GM04503 (cell line): ENCODE measurements around the gene LMAN2.
"Not testable (repeated sequence)": the region's sequence is repeated elsewhere in the genome, so short reads cannot be mapped to it uniquely, and the experiment has no call there.

Experiments
- DNase-seq: peaks from one replicate; pipeline ENCODE4 v3.0.0-alpha.2; 2012; ENCODE audit warnings: low read depth

Gene LMAN2

DNA sequence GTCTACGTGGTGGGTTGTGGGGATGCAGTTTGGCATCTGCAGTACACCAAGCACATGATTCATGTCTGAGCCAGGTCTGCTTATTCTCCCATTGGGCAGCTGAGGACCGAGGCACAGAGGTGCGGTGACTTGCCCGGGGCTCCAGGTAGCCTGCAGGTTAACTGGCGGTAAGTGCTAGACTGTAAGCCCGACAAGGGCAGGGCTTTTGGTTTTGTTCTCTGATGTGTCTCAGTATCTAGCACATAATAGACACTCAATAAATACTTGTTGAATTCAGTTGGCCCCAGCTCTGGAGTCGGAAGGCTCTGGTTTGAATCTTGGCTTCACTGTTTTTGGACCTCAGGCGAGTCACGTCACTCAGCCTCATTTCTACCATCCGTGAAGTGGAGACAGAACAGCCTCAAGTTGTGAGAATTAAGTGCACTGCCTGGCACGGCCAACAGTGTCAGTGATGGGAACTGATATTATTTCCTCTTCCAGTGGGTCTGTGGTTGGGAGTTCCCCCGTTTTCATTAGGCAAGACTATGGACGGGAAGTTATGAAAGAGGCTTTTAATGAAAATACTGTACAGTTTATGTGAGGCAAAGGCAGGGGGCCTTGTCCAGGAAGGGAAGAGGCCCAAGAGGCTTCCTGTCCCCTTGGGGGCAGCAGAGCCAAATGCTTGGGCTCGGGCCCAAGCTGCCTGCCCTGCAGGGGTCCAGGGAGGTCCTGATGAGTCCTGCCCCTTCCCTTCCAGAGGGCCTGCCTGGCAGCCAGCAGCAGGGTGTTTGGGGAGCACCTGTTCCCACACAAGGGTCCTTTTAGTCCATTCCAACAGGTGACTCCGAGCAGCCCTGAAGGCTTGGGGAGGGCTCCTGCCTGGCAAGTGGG is 44.6 kb downstream of the LMAN2 start:
- no peak for DNase-seq

GRCh38 chr5:177306103-177306640 is 45.3 kb downstream of the LMAN2 start:
- not testable (repeated sequence) for DNase-seq

DNA sequence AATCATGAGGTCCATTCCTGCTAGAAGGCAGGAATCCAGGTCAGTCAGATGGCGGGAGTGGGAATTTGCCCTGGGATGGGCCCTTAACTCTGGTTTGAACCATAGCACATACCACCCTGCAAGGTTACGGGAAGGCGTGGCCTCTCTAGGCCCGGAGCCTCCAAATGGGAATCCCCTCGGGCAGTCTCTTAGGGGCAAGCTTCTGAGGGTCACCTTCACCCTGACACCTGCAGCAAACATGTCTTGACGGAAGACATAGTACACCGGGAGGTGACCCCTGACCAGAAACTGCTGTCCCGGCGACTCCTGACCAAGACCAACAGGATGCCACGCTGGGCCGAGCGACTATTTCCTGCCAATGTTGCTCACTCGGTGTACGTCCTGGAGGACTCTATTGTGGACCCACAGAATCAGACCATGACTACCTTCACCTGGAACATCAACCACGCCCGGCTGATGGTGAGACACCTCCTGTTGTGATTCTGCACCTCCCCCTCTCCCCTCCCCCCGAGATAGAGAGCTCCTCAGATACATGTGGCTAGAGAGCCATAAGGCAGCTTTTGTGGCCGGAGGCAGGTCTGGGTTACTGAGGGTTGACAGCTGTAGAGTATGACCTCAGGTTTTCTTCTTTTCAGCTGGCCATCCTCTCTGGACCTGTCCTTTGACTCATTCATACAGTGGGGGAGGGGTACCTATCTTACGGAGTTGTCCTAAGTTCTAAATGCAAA is 46.9 kb downstream of the LMAN2 start:
- no peak for DNase-seq

GRCh38 chr5:177303925-177304391 is 47.5 kb downstream of the LMAN2 start:
- no peak for DNase-seq

DNA sequence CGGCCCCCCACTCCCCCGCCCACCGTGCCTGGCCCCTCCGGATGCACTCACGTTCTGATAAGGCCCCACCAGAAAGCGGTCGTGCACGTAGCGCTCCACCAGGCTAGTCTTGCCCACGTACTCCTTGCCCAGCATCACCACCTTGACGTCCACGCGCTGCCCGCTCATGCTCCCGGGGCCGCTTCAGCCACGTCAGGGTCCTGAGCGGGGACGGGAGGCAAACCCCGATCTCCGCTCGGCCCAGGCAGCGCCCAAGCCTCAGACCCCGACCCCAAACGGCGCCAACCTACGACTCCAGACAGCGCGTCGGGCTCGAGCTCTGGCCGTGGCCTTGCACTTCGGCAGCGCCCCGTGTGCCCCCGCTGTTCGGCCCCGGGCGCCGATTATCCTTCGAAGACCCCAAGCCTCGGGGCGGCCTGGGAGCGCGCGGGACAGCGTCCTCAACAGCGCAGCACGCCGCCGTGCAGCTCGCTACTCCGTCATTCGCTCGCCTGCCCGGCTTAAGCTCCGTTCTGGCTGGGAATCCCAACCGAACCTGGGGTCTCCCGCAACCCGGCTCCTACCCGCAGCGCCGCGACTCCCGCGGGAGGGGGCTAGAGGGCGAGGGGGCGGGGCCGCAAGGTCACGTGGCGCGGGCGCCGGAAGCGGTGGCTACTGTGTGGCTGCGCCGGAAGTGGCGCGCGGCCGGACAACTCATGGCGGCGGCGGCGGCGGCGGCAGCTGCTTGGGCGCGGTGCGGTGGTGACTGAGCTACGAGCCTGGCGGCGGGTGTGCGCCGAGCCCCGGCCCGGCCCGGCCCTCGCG is 48.1 kb downstream of the LMAN2 start, which contains the start of the genes PRELID1 and RAB24:
Gene PRELID1, plus strand, starts transcription at position 679 of the 804 bp plus-strand sequence. CDS start 187 bp downstream, outside the sequence.
Gene RAB24, minus strand, starts transcription at position 599 of the 804 bp plus-strand sequence. Its CDS starts 431 bp downstream, at position 168.
- DNase-seq: no peak

DNA sequence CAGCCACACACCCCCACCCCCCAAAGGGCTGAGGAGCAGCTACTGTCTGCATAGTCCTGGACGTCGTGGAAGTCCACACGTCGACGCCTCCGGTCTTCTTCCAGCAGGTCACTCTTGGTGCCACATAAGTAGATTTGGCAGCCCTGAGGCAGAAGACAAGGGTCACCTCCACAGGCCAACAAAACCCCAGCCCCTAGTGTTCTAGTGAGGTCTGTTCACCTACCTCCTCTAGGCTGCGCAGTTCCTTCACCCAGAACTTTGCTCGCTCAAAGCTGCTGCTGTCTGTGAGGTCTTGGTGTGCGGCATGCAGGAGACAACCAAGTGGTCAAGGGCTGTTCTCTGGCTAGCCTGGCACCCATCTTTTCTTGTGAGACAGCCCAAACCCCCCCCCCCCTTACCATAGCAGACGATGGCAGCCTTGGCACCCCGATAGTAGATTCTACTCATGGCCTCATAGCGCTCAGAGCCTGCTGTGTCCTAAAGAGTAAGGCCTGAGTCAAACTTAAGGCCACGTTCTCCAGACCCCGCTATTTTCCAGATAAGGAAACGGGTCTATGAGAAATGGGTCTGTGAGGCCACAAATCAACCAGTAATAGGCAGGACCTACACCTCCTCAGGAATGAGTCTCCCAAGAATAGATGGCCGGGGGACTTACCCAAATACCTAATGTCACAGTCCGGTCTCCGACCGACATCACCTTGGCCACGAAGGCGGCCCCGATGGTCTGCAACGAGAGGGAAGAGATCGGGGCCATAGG is 48.9 kb downstream of the LMAN2 start:
- DNase-seq: no peak

DNA sequence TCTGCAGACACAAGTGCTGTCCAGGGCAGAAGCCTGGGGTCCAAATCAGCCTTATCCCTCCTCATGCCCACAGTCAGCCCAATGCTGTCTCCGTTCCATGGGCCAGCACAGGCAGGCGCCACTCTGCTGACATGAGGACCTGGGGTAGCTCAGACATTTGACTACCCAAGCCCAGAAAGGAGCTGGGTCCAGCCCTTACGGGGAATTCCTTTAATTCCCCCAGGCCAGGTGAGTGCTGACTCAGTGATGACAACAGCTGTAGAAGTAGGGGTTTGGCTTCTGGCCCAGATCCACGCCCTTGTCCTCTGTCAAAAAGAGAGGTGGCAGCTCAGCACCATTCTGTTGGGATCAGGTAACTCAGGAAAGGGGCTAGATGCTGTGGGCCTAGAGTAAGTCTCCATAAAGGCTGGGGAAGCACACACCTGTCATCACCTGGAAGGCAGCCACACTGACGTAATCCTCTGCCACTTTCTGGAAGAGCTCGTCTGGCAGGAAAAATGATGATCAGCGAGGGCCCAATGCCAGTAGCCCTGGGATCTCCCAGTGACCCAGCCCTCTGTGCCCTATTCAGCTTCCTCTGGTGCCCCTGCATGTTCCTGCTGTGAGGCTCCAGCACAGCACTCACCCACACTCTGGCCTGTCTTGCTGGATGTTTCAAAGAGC is 49.8 kb downstream of the LMAN2 start:
- DNase-seq: no peak

DNA sequence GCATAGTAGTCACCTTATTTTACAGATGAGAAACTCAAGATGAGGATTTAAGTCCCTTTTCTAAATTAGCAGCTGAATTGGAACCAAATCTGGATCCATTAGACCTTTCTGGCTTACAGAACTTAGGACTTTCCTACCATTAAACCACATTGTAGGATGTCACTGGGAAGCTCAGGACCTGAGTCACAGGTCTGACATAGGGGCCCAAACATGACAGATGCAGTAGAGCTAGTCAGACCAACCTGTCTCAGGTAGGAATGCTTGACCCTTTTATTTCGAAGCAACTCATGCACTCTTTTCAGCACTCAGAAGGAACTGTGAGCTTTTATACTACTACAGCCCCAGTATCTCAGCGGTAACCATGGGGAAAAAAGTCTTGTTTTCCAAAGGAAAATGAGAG is 50.5 kb downstream of the LMAN2 start:
- no peak for DNase-seq

GRCh38 chr5:177300236-177300880 is 51.1 kb downstream of the LMAN2 start:
- DNase-seq: no peak

DNA sequence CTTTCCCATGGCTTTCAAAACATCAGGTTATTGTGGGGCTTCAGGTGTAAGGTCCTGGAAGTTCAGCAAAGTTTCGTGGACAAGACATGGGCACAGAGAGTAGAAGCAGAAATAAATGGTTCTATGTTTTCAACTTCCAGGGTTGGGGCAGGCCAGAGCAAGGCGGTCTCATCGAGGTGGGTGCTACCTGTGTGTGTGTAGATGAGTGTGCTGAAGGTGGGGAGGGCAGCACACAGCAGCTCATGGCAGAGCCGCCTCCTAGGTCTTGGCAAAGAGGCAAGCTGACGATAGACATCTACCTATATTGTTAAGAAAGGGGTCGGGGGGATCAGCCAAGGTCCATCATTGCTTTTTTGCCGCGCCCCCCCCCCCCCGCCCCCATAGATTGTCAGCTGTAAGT is 51.8 kb downstream of the LMAN2 start:
- DNase-seq: no peak

- DNase-seq: no peak
Observed at GRCh38 chr5:177297922-177298321, 53.5 kb downstream of the LMAN2 start.

- DNase-seq: no peak
Observed at GRCh38 chr5:177296581-177296980, 54.9 kb downstream of the LMAN2 start.

DNA sequence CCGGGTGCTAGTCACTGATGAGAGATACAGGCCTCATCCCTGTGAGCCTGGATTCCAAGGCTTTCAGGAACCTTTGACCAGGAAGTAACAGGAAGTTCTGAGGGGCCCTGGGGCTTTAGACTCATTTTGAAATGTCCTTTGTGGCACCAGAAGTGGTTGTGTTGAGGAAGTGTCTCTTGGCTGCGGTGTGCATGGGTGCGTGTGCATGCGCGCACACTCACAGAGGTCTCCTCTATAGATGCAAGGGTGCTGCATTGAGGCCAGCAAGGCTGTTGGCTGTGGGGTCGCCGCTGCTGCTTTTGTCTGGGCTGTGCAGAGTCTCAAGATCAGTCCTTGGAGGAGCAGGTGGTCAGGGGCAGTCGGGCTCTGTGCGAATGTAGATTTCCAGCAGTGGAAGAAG is 55.5 kb downstream of the LMAN2 start:
- DNase-seq: no peak

DNA sequence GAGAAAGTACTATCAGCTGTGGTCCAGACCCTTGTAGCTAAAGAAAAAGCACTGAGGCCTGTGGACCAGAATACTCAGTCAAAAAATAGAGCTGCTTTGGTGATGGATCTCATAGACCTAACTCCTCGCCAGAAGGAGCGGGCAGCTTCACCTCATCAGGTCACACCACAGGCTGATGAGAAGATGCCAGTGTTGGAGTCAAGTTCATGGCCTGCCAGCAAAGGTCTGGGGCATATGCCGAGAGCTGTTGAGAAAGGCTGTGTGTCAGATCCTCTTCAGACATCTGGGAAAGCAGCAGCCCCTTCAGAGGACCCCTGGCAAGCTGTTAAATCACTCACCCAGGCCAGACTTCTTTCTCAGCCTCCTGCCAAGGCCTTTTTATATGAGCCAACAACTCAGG is 56.8 kb downstream of the LMAN2 start:
- no peak for DNase-seq

DNA sequence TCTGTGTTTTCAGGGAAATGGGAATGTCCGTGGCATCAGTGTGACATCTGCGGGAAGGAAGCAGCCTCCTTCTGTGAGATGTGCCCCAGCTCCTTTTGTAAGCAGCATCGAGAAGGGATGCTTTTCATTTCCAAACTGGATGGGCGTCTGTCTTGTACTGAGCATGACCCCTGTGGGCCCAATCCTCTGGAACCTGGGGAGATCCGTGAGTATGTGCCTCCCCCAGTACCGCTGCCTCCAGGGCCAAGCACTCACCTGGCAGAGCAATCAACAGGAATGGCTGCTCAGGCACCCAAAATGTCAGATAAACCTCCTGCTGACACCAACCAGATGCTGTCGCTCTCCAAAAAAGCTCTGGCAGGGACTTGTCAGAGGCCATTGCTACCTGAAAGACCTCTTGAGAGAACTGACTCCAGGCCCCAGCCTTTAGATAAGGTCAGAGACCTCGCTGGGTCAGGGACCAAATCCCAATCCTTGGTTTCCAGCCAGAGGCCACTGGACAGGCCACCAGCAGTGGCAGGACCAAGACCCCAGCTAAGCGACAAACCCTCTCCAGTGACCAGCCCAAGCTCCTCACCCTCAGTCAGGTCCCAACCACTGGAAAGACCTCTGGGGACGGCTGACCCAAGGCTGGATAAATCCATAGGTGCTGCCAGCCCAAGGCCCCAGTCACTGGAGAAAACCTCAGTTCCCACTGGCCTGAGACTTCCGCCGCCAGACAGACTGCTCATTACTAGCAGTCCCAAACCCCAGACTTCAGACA is 57.5 kb downstream of the LMAN2 start:
- DNase-seq: no peak

DNA sequence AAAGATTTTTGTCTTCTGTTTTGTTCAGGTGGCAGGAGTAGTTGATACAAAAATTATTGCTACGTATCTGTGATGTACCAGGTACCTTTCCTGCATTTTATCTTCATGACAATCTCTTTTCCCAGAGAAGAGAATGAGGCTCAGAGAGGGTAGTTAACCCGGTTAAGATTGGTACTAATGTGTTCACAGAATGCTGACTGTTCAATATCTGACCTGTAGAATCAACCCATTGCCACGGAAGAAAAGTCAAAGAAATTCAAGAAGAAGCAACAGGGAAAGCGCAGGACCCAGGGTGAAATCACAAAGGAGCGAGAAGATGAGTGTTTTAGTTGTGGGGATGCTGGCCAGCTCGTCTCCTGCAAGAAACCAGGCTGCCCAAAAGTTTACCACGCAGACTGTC is 59.7 kb downstream of the LMAN2 start:
- DNase-seq: no peak

- DNase-seq: no peak
Observed at GRCh38 chr5:177290816-177291596, 60.5 kb downstream of the LMAN2 start.

DNA sequence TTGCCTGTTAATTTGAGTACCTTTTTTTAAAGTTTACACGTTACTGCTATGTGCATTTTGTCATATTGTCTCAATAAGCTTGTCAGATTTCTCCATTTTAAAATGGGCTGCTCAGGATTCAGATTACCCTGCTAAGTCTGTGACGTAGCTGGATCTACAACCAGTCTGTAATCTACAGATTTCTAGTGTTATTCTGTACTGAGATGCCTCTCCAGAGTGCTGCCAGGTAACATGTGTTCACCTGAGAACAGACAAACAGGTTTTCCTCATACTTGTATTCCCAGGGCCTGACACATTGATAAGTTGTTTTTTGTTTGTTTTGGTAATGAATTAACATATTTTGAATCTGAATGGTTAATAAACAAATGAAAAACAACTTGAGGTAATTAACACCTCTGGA is 63.3 kb downstream of the LMAN2 start:
- DNase-seq: no peak
